ENCODE results near the gene ACSF2.
"Not testable (repeated sequence)": the region's sequence is repeated elsewhere in the genome, so short reads cannot be mapped to it uniquely, and the experiment has no call there.

Gene ACSF2

GRCh38 chr17:50469671-50470305, 43.8 kb downstream of the ACSF2 start:
- Histone ChIP-seq H3K36me3 (ENCODE audit: insufficient read depth, low read length) (no peaks in the 10 kb centered on the region), H3K4me1 (ENCODE audit: insufficient read depth, low read length) (peaks cover 12% of the 10 kb centered on the region; the same call in 1 of the 2 replicates), H3K9me3 (ENCODE audit: control insufficient read depth, insufficient read depth, low read length) (no peaks in the 10 kb centered on the region), H3K9ac (ENCODE audit: low read depth, low read length) (no peak overlapping the region)

- Histone ChIP-seq H3K4me1 (ENCODE audit: insufficient read depth, low read length) (peaks cover 12% of the 10 kb centered on the region; the same call in 1 of the 2 replicates), H3K36me3 (ENCODE audit: insufficient read depth, low read length) (no peaks in the 10 kb centered on the region), H3K9ac (ENCODE audit: low read depth, low read length) (no peak overlapping the region), H3K9me3 (ENCODE audit: control insufficient read depth, insufficient read depth, low read length) (no peaks in the 10 kb centered on the region)
Observed at GRCh38 chr17:50470426-50470825, 44.4 kb downstream of the ACSF2 start.

- no peak overlapping the region for H3K9ac ChIP-seq (ENCODE audit: low read depth, low read length)
Observed at GRCh38 chr17:50471009-50471905, 45.2 kb downstream of the ACSF2 start.

GRCh38 chr17:50472286-50472685, 46.3 kb downstream of the ACSF2 start:
- H3K4me1 ChIP-seq (ENCODE audit: insufficient read depth, low read length): peaks cover 10% of the 10 kb centered on the region; the same call in 1 of the 2 replicates
- H3K36me3 ChIP-seq (ENCODE audit: insufficient read depth, low read length): no peaks in the 10 kb centered on the region
- H3K9me3 ChIP-seq (ENCODE audit: control insufficient read depth, insufficient read depth, low read length): no peaks in the 10 kb centered on the region
- H3K9ac ChIP-seq (ENCODE audit: low read depth, low read length): no peak overlapping the region

More at GRCh38 chr17:50471009-50471905, 45.2 kb downstream of the ACSF2 start:
- Histone ChIP-seq H3K36me3 (ENCODE audit: insufficient read depth, low read length) (no peaks in the 10 kb centered on the region), H3K4me1 (ENCODE audit: insufficient read depth, low read length) (peaks cover 12% of the 10 kb centered on the region; the same call in 1 of the 2 replicates), H3K9me3 (ENCODE audit: control insufficient read depth, insufficient read depth, low read length) (no peaks in the 10 kb centered on the region)

- H3K36me3 ChIP-seq (ENCODE audit: insufficient read depth, low read length); H3K4me1 ChIP-seq (ENCODE audit: insufficient read depth, low read length); H3K9me3 ChIP-seq (ENCODE audit: control insufficient read depth, insufficient read depth, low read length); H3K9ac ChIP-seq (ENCODE audit: low read depth, low read length): not testable (repeated sequence)
Observed at GRCh38 chr17:50472761-50473161, 46.7 kb downstream of the ACSF2 start.

- Histone ChIP-seq H3K9ac (ENCODE audit: low read depth, low read length) (no peak overlapping the region), H3K4me1 (ENCODE audit: insufficient read depth, low read length) (peaks cover 4% of the 10 kb centered on the region; the same call in 1 of the 2 replicates), H3K9me3 (ENCODE audit: control insufficient read depth, insufficient read depth, low read length) (no peaks in the 10 kb centered on the region), H3K36me3 (ENCODE audit: insufficient read depth, low read length) (no peaks in the 10 kb centered on the region)
Observed at GRCh38 chr17:50473901-50474300, 47.9 kb downstream of the ACSF2 start.

GRCh38 chr17:50474523-50474922, 48.5 kb downstream of the ACSF2 start:
- no peaks in the 10 kb centered on the region for H3K36me3 ChIP-seq (ENCODE audit: insufficient read depth, low read length)
- H3K9me3 ChIP-seq (ENCODE audit: control insufficient read depth, insufficient read depth, low read length): no peaks in the 10 kb centered on the region
- H3K9ac ChIP-seq (ENCODE audit: low read depth, low read length): no peak overlapping the region
- H3K4me1 ChIP-seq (ENCODE audit: insufficient read depth, low read length): peaks cover 4% of the 10 kb centered on the region; the same call in 1 of the 2 replicates

GRCh38 chr17:50475362-50475761, 49.3 kb downstream of the ACSF2 start:
- Histone ChIP-seq H3K36me3 (ENCODE audit: insufficient read depth, low read length) (peaks cover 4% of the 10 kb centered on the region; the same call in 1 of the 2 replicates), H3K4me1 (ENCODE audit: insufficient read depth, low read length) (peaks cover 4% of the 10 kb centered on the region; the same call in 1 of the 2 replicates), H3K9ac (ENCODE audit: low read depth, low read length) (no peak overlapping the region), H3K9me3 (ENCODE audit: control insufficient read depth, insufficient read depth, low read length) (no peaks in the 10 kb centered on the region)

- not testable (repeated sequence) for H3K9me3 ChIP-seq (ENCODE audit: control insufficient read depth, insufficient read depth, low read length); H3K36me3 ChIP-seq (ENCODE audit: insufficient read depth, low read length); H3K4me1 ChIP-seq (ENCODE audit: insufficient read depth, low read length)
- H3K9ac ChIP-seq (ENCODE audit: low read depth, low read length): peak overlapping the region; percentile 26; the same call in 1 of the 2 replicates
Observed at GRCh38 chr17:50475775-50476544, 49.9 kb downstream of the ACSF2 start.

GRCh38 chr17:50476545-50477315, 50.7 kb downstream of the ACSF2 start:
- Histone ChIP-seq H3K36me3 (ENCODE audit: insufficient read depth, low read length) (peaks cover 6% of the 10 kb centered on the region; the same call in 1 of the 2 replicates), H3K9me3 (ENCODE audit: control insufficient read depth, insufficient read depth, low read length) (no peaks in the 10 kb centered on the region), H3K9ac (ENCODE audit: low read depth, low read length) (peak overlapping the region; percentile 26; the same call in 1 of the 2 replicates), H3K4me1 (ENCODE audit: insufficient read depth, low read length) (peaks cover 4% of the 10 kb centered on the region; the same call in 1 of the 2 replicates)

GRCh38 chr17:50477976-50478375, 52.0 kb downstream of the ACSF2 start:
- H3K36me3 ChIP-seq (ENCODE audit: insufficient read depth, low read length): peaks cover 6% of the 10 kb centered on the region; the same call in 1 of the 2 replicates
- H3K9ac ChIP-seq (ENCODE audit: low read depth, low read length): peak overlapping the region; percentile 83
- no peaks in the 10 kb centered on the region for H3K9me3 ChIP-seq (ENCODE audit: control insufficient read depth, insufficient read depth, low read length)
- H3K4me1 ChIP-seq (ENCODE audit: insufficient read depth, low read length): peaks cover 6% of the 10 kb centered on the region; the same call in 1 of the 2 replicates

- H3K9ac ChIP-seq (ENCODE audit: low read depth, low read length): peak within 1 kb of the TSS; percentile 83
- H3K9me3 ChIP-seq (ENCODE audit: control insufficient read depth, insufficient read depth, low read length): no peaks in the 10 kb centered on the region
- peaks cover 9% of the 10 kb centered on the region; the same call in 1 of the 2 replicates for H3K36me3 ChIP-seq (ENCODE audit: insufficient read depth, low read length)
- H3K4me1 ChIP-seq (ENCODE audit: insufficient read depth, low read length): peaks cover 6% of the 10 kb centered on the region; the same call in 1 of the 2 replicates
Observed at GRCh38 chr17:50478391-50479381, 52.7 kb downstream of the ACSF2 start, which contains the start of gene RSAD1. TSS of gene RSAD1 (plus strand) at chr17:50478860. CDS start at chr17:50478885, 25 bp downstream.
